CD8-positive, alpha-beta memory T cell (primary cell): ENCODE measurements around the gene BCL2L1. TPM values are rescaled to one million over a fixed set of nuclear protein-coding genes. Genes with fewer than 3 reads are reported as not detected.
A peak's percentile ranks its signal among the peaks of the same experiment; 100 is the strongest.

Source experiments
- CTCF ChIA-PET: fragments of 350-600 bp; sonication (Branson Sonifier 250); formaldehyde crosslinking; loops from one replicate; lab custom pipeline; 2021; ENCODE audit warnings: antibody characterized with exemption; lab: Charles Lee
- POLR2A ChIA-PET: fragments of 350-600 bp; sonication (Branson Sonifier 250); formaldehyde crosslinking; loops from one replicate; lab custom pipeline; 2021; ENCODE audit warnings: antibody characterized with exemption; lab: Charles Lee
- DNase-seq, 5 donors: peaks; one replicate each; pipeline versions ENCODE4 v3.0.0 to v3.0.0-alpha.2; 2020 to 2022; ENCODE audit warnings: mixed read lengths in 1 of 5
- H3K27ac ChIP-seq: one replicate; pipeline ENCODE4 v1.7.0; 2013; ENCODE audit warnings: low read depth, mild to moderate bottlenecking, low read length, moderate library complexity
- H3K27me3 ChIP-seq: 2 replicates; pipeline ENCODE4 v1.7.0; 2013; ENCODE audit warnings: low read length, mild to moderate bottlenecking; ENCODE audit not compliant: insufficient read depth, poor library complexity, severe bottlenecking
- H3K36me3 ChIP-seq: 2 replicates; pipeline ENCODE4 v1.7.0; 2013; ENCODE audit warnings: mild to moderate bottlenecking, low read length, moderate library complexity; ENCODE audit not compliant: insufficient read depth
- H3K4me1 ChIP-seq: 2 replicates; pipeline ENCODE4 v1.7.0; 2013; ENCODE audit warnings: mild to moderate bottlenecking, low read length, moderate library complexity; ENCODE audit not compliant: insufficient read depth
- H3K4me3 ChIP-seq: 2 replicates; pipeline ENCODE4 v1.7.0; 2013; ENCODE audit warnings: mild to moderate bottlenecking, low read length
- H3K9me3 ChIP-seq: 2 replicates; pipeline ENCODE4 v1.7.0; 2013; ENCODE audit warnings: mild to moderate bottlenecking, low read length
- H3K27ac Mint-ChIP-seq, 8 donors: one replicate each; pipeline ENCODE4 v1.8.0; 2020 to 2021; ENCODE audit warnings: mixed read lengths in 8 of 8, mild to moderate bottlenecking in 6 of 8, inconsistent platforms in 3 of 8, moderate library complexity in 3 of 8
- H3K27me3 Mint-ChIP-seq, 2 donors: one replicate each; pipeline ENCODE4 v1.8.0; 2020 to 2021; ENCODE audit warnings: mixed read lengths in 2 of 2, mild to moderate bottlenecking in 1 of 2, moderate library complexity in 1 of 2
- H3K36me3 Mint-ChIP-seq, 3 donors: one replicate each; pipeline ENCODE4 v1.8.0; 2020 to 2021; ENCODE audit warnings: mixed read lengths in 3 of 3, inconsistent platforms in 1 of 3, mild to moderate bottlenecking in 1 of 3
- H3K4me1 Mint-ChIP-seq, 3 donors: one replicate each; pipeline ENCODE4 v1.8.0; 2020 to 2021; ENCODE audit warnings: mixed read lengths in 3 of 3, inconsistent platforms in 1 of 3, mild to moderate bottlenecking in 1 of 3
- H3K4me3 Mint-ChIP-seq, 7 donors: one replicate each; pipeline ENCODE4 v1.8.0; 2020 to 2021; ENCODE audit warnings: mixed read lengths in 7 of 7, mild to moderate bottlenecking in 6 of 7, moderate library complexity in 4 of 7, inconsistent platforms in 2 of 7
- H3K9me3 Mint-ChIP-seq, 5 donors: one replicate each; pipeline ENCODE4 v1.8.0; 2020 to 2022; ENCODE audit warnings: mixed read lengths in 5 of 5, mild to moderate bottlenecking in 3 of 5, moderate library complexity in 2 of 5, inconsistent platforms in 1 of 5
- polyA plus RNA-seq: library from polyadenylated mRNA; unstranded; fragments of 300-500 nt; fragmentation: Illumina TruSeq; gene quantifications from one replicate; pipeline ENCODE4 v1.2.3, GENCODE V29; 2021
- total RNA-seq, 2 experiments: library from RNA; stranded (reverse); gene quantifications; one replicate each; pipeline ENCODE4 v1.2.3, GENCODE V29; 2021

BCL2L1 gene
- total and polyA plus RNA-seq, 3 experiments from 2014 or later: 32.1 to 328 (median 328) TPM

DNA sequence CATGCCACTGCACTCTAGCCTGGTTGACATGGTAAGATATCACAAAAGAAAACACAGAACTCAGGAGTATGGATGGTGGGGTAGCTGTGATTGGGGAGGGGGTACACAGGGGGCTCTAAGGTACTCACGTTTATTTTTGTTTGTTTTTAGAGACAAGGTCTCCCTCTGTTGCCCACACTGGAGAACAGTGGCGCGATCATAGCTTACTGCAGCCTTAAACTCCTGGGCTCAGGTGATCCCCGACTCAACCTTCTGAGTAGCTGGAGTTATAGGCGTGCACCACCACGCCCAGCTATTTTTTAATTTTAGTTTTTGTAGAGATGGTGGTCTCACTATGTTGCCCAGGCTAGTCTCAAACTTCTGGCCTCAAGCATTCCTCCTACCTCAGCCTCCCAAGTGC lies 29.3 kb downstream of the BCL2L1 start:
- CTCF ChIA-PET: interaction anchor here (1.3 to 1.5 kb wide), 3 partner anchors 9 to 32 kb away, joined by 5 to 13 read pairs (median 5); partner anchors contain the start of gene BCL2L1
- H3K27ac ChIP-seq: no peak overlapping the region
- Mint-ChIP-seq H3K36me3 (peaks cover 0 to 43% (median 12%) of the 10 kb centered on the region in 3 donors), H3K9me3 (no peaks in the 10 kb centered on the region), H3K27ac (peak overlapping the region in 5 of 8 donors; percentile 36 to 96 (median 71)), H3K27me3 (no peaks in the 10 kb centered on the region), H3K4me3 (no peak overlapping the region), H3K4me1 (peaks cover 53 to 69% (median 61%) of the 10 kb centered on the region in 3 donors)
- H3K27me3 ChIP-seq: no peaks in the 10 kb centered on the region
- H3K4me1 ChIP-seq: peaks cover 24% of the 10 kb centered on the region
- no peak overlapping the region for H3K4me3 ChIP-seq
- DNase-seq: no peak
- POLR2A ChIA-PET: no interaction called here
- no peaks in the 10 kb centered on the region for H3K9me3 ChIP-seq
- H3K36me3 ChIP-seq: peaks cover 13% of the 10 kb centered on the region

GRCh38 chr20:31691646-31692275 lies 30.9 kb downstream of the BCL2L1 start:
- peak overlapping the region; percentile 52 to 90 (median 78) for H3K27ac Mint-ChIP-seq
- peaks cover 0 to 50% (median 17%) of the 10 kb centered on the region in 3 donors for H3K36me3 Mint-ChIP-seq
- Histone ChIP-seq H3K36me3 (peaks cover 17% of the 10 kb centered on the region), H3K4me3 (no peak overlapping the region), H3K27me3 (no peaks in the 10 kb centered on the region), H3K4me1 (peaks cover 30% of the 10 kb centered on the region), H3K27ac (peak overlapping the region; percentile 19), H3K9me3 (no peaks in the 10 kb centered on the region)
- H3K4me1 Mint-ChIP-seq: peaks cover 54 to 72% (median 64%) of the 10 kb centered on the region in 3 donors
- H3K27me3 Mint-ChIP-seq: no peaks in the 10 kb centered on the region
- CTCF ChIA-PET: interaction anchor here (1.3 to 2.4 kb wide), 3 partner anchors 12 to 32 kb away, joined by 4 to 9 read pairs (median 5); no protein-coding TSS in a partner anchor
- H3K9me3 Mint-ChIP-seq: no peaks in the 10 kb centered on the region
- POLR2A ChIA-PET: interaction anchor here (1.5 kb wide), 1 partner anchor 29 kb away, joined by 5 read pairs; no protein-coding TSS in a partner anchor
- H3K4me3 Mint-ChIP-seq: peak overlapping the region in 4 of 7 donors; percentile 7 to 57 (median 32)
- DNase-seq: no peak

GRCh38 chr20:31690124-31690666 lies 32.5 kb downstream of the BCL2L1 start:
- H3K36me3 ChIP-seq: peaks cover 13% of the 10 kb centered on the region
- Mint-ChIP-seq H3K4me3 (peak overlapping the region in 1 of 7 donors; percentile 47), H3K9me3 (no peaks in the 10 kb centered on the region), H3K4me1 (peaks cover 58 to 76% (median 68%) of the 10 kb centered on the region in 3 donors), H3K27ac (peak overlapping the region; percentile 23 to 96 (median 83)), H3K36me3 (peaks cover 0 to 53% (median 17%) of the 10 kb centered on the region in 3 donors), H3K27me3 (no peaks in the 10 kb centered on the region)
- peaks cover 44% of the 10 kb centered on the region for H3K4me1 ChIP-seq
- H3K4me3 ChIP-seq: no peak overlapping the region
- H3K9me3 ChIP-seq: no peaks in the 10 kb centered on the region
- ChIA-PET CTCF (interaction anchor here (2.4 kb wide), 1 partner anchor 34 kb away, joined by 9 read pairs; no protein-coding TSS in a partner anchor), POLR2A (no interaction called here)
- no peaks in the 10 kb centered on the region for H3K27me3 ChIP-seq
- no peak overlapping the region for H3K27ac ChIP-seq
- DNase-seq: no peak

GRCh38 chr20:31689141-31689540 lies 33.5 kb downstream of the BCL2L1 start:
- Histone ChIP-seq H3K4me3 (no peak overlapping the region), H3K36me3 (peaks cover 13% of the 10 kb centered on the region), H3K4me1 (peaks cover 44% of the 10 kb centered on the region), H3K27ac (peak overlapping the region; percentile 12), H3K27me3 (no peaks in the 10 kb centered on the region), H3K9me3 (no peaks in the 10 kb centered on the region)
- Mint-ChIP-seq H3K4me3 (peak overlapping the region in 2 of 7 donors; percentile 36 to 39), H3K27me3 (no peaks in the 10 kb centered on the region), H3K36me3 (peaks cover 0 to 57% (median 18%) of the 10 kb centered on the region in 3 donors), H3K27ac (peak overlapping the region in 7 of 8 donors; percentile 66 to 87 (median 75)), H3K9me3 (no peaks in the 10 kb centered on the region), H3K4me1 (peaks cover 58 to 76% (median 68%) of the 10 kb centered on the region in 3 donors)
- no peak for DNase-seq
- ChIA-PET CTCF (interaction anchor here (1.0 kb wide), 1 partner anchor 34 kb away, joined by 3 read pairs; no protein-coding TSS in a partner anchor), POLR2A (no interaction called here)

- H3K27ac Mint-ChIP-seq: peak overlapping the region in 5 of 8 donors; percentile 35 to 89 (median 87)
- Histone ChIP-seq H3K9me3 (no peaks in the 10 kb centered on the region), H3K4me1 (peaks cover 54% of the 10 kb centered on the region), H3K36me3 (peaks cover 13% of the 10 kb centered on the region), H3K27ac (no peak overlapping the region), H3K27me3 (no peaks in the 10 kb centered on the region), H3K4me3 (no peak overlapping the region)
- peaks cover 65 to 78% (median 69%) of the 10 kb centered on the region in 3 donors for H3K4me1 Mint-ChIP-seq
- no peak for DNase-seq
- H3K27me3 Mint-ChIP-seq: no peaks in the 10 kb centered on the region
- H3K4me3 Mint-ChIP-seq: no peak overlapping the region
- peaks cover 0 to 66% (median 21%) of the 10 kb centered on the region in 3 donors for H3K36me3 Mint-ChIP-seq
- no peaks in the 10 kb centered on the region for H3K9me3 Mint-ChIP-seq
- ChIA-PET CTCF (interaction anchor here (1.9 kb wide), 1 partner anchor 36 kb away, joined by 6 read pairs; no protein-coding TSS in a partner anchor), POLR2A (no interaction called here)
These were observed 34.9 kb downstream of the BCL2L1 start for GRCh38 chr20:31687777-31688176.

- peaks cover 69 to 77% (median 71%) of the 10 kb centered on the region in 3 donors for H3K4me1 Mint-ChIP-seq
- peak overlapping the region; percentile 6 for H3K27ac ChIP-seq
- CTCF ChIA-PET: interaction anchor here (1.9 to 4.5 kb wide), 4 partner anchors 8 to 37 kb away, joined by 5 to 29 read pairs (median 16); partner anchors contain the start of gene BCL2L1
- H3K36me3 ChIP-seq: peaks cover 9% of the 10 kb centered on the region
- H3K27me3 ChIP-seq: no peaks in the 10 kb centered on the region
- H3K4me3 Mint-ChIP-seq: peak overlapping the region in 2 of 7 donors; percentile 20 to 63
- no peak for DNase-seq
- H3K4me3 ChIP-seq: no peak overlapping the region
- no peaks in the 10 kb centered on the region for H3K9me3 ChIP-seq
- H3K27ac Mint-ChIP-seq: peak overlapping the region; percentile 61 to 98 (median 94)
- POLR2A ChIA-PET: no interaction called here
- H3K9me3 Mint-ChIP-seq: no peaks in the 10 kb centered on the region
- no peaks in the 10 kb centered on the region for H3K27me3 Mint-ChIP-seq
- peaks cover 61% of the 10 kb centered on the region for H3K4me1 ChIP-seq
- peaks cover 2 to 62% (median 19%) of the 10 kb centered on the region in 3 donors for H3K36me3 Mint-ChIP-seq
These were observed 36.6 kb downstream of the BCL2L1 start for GRCh38 chr20:31685853-31686643.

DNA sequence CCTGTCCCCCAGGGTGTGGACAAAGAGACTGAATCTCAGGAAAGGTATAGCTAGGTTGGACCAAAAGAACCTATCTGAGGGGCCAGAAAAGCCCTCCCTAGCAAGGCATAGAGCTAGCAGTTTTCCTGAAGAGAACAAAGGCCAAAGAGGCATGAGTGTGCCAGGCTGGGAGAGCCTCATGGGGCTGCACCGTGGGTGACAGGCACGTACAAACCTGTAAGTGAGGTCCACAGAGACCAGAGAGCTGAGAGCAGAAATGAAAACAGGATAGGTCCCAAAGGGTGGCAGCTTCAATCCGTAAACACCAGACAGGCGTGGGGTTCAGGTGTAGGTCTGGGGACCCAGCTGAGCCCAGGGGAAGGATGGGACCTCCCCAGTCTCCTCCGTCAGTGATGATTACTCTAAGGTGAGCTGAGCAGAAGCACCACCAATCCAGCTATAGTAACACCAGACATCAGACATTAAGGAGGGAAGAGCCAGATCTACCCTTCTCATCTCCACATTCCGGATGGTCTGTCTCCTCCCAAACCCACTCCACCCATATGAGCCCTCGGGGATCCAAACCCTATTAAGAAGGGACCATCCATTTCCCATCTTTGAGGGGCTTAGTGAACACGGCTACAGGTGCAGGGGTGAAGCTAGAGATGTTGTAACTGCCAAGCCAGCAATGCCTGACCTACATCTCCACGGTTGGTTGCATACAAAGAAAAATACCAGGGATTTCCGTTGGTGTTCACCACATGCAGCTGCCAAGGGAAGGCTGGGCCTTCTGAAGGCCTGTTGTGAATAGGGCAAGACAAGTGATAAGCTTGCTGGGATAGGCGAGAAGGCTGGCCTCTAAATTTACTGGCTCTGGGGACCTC lies 38.3 kb downstream of the BCL2L1 start:
- CTCF ChIA-PET: interaction anchor here (0.6 to 4.5 kb wide), 7 partner anchors 9 to 71 kb away, joined by 3 to 29 read pairs (median 4); partner anchors contain the start of gene BCL2L1
- peaks cover 77% of the 10 kb centered on the region for H3K4me1 ChIP-seq
- peak overlapping the region; percentile 52 for H3K27ac ChIP-seq
- H3K4me3 Mint-ChIP-seq: peak overlapping the region in 6 of 7 donors; percentile 41 to 74 (median 68)
- no peak overlapping the region for H3K4me3 ChIP-seq
- POLR2A ChIA-PET: interaction anchor here (0.6 to 1.3 kb wide), 3 partner anchors 8 to 39 kb away, joined by 3 to 5 read pairs (median 4); no protein-coding TSS in a partner anchor
- peak in 2 of 5 donors; percentile 40 to 49 for DNase-seq
- peak overlapping the region; percentile 80 to 98 (median 94) for H3K27ac Mint-ChIP-seq
- H3K36me3 ChIP-seq: peaks cover 9% of the 10 kb centered on the region
- H3K9me3 Mint-ChIP-seq: no peaks in the 10 kb centered on the region
- no peaks in the 10 kb centered on the region for H3K27me3 ChIP-seq
- peaks cover 79 to 89% (median 82%) of the 10 kb centered on the region in 3 donors for H3K4me1 Mint-ChIP-seq
- H3K9me3 ChIP-seq: no peaks in the 10 kb centered on the region
- H3K36me3 Mint-ChIP-seq: peaks cover 10 to 67% (median 21%) of the 10 kb centered on the region in 3 donors
- no peaks in the 10 kb centered on the region for H3K27me3 Mint-ChIP-seq
